Keratinocyte (primary cell): ENCODE results near the gene SMPD4. TPM values are rescaled to one million over a fixed set of nuclear protein-coding genes. Genes with fewer than 3 reads are reported as not detected.
"Not testable (repeated sequence)": the region's sequence is repeated elsewhere in the genome, so short reads cannot be mapped to it uniquely, and the experiment has no call there.

Experiments
- DNase-seq: peaks from one replicate; pipeline ENCODE4 v3.0.0-alpha.2; 2011; ENCODE audit warnings: low read depth, missing footprints, low spot score
- FAIRE-seq: peaks from 2 replicates; lab custom pipeline; 2011; peaks lifted over from hg19 to GRCh38; lab: Jason Lieb, UNC
- H2AFZ ChIP-seq: 2 replicates; pipeline ENCODE4 v1.6.0; 2012; ENCODE audit warnings: low read length, control low read depth, inconsistent platforms; ENCODE audit not compliant: control insufficient read depth
- H3K27ac ChIP-seq: 2 replicates; pipeline ENCODE4 v1.5.1; 2011; ENCODE audit warnings: low read length; ENCODE audit not compliant: control insufficient read depth, insufficient read depth
- H3K27me3 ChIP-seq: 3 replicates; pipeline ENCODE4 v1.6.0; 2011; ENCODE audit warnings: low read length; ENCODE audit not compliant: control insufficient read depth, insufficient read depth; ENCODE audit errors: extremely low read depth
- H3K36me3 ChIP-seq, 2 experiments: 2 replicates in 1 of 2; 3 replicates in 1 of 2; pipeline ENCODE4 v1.5.1; 2011; ENCODE audit warnings: low read length in 2 of 2, mild to moderate bottlenecking in 1 of 2; ENCODE audit not compliant: control insufficient read depth in 2 of 2, insufficient read depth in 2 of 2; ENCODE audit errors: extremely low read depth in 1 of 2
- H3K4me1 ChIP-seq: 3 replicates; pipeline ENCODE4 v1.5.1; 2011; ENCODE audit warnings: low read length; ENCODE audit not compliant: control insufficient read depth, insufficient read depth; ENCODE audit errors: extremely low read depth
- H3K4me2 ChIP-seq: 3 replicates; pipeline ENCODE4 v1.6.0; 2011; ENCODE audit warnings: low read depth, low read length; ENCODE audit not compliant: control insufficient read depth, insufficient read depth; ENCODE audit errors: extremely low read depth
- H3K4me3 ChIP-seq, 3 experiments: fragments of 200-600 bp in 1 of 3; sonication (generic) in 1 of 3; 2 replicates in 2 of 3; 3 replicates in 1 of 3; pipeline ENCODE4 v1.5.1; 2011 to 2016; ENCODE audit warnings: low read length in 3 of 3, mild to moderate bottlenecking in 3 of 3, control low read depth in 2 of 3, inconsistent platforms in 1 of 3, low read depth in 1 of 3, mixed read lengths in 1 of 3, mixed run types in 1 of 3, moderate library complexity in 1 of 3; ENCODE audit not compliant: control insufficient read depth in 2 of 3, insufficient read depth in 2 of 3; ENCODE audit errors: extremely low read depth in 1 of 3
- H3K79me2 ChIP-seq: 2 replicates; pipeline ENCODE4 v1.6.0; 2012; ENCODE audit warnings: low read length; ENCODE audit not compliant: control insufficient read depth, insufficient read depth
- H3K9ac ChIP-seq: 3 replicates; pipeline ENCODE4 v1.6.0; 2011; ENCODE audit warnings: low read length; ENCODE audit not compliant: control insufficient read depth, insufficient read depth; ENCODE audit errors: extremely low read depth
- H3K9me1 ChIP-seq: 3 replicates; pipeline ENCODE4 v1.6.0; 2011; ENCODE audit warnings: low read length; ENCODE audit not compliant: control insufficient read depth, insufficient read depth; ENCODE audit errors: extremely low read depth
- H3K9me3 ChIP-seq: 2 replicates; pipeline ENCODE4 v1.5.1; 2012; ENCODE audit warnings: low read depth, low read length; ENCODE audit not compliant: control insufficient read depth
- H4K20me1 ChIP-seq: 3 replicates; pipeline ENCODE4 v1.6.0; 2011; ENCODE audit warnings: low read length; ENCODE audit not compliant: control insufficient read depth, insufficient read depth; ENCODE audit errors: extremely low read depth
- EZH2 ChIP-seq: IDR thresholded peaks from one replicate; pipeline ENCODE4 v1.6.1; 2012; ENCODE audit warnings: inconsistent platforms, mild to moderate bottlenecking, low read length, moderate library complexity
- dilution Hi-C: fragments of 300-500 bp; cut with MboI; formaldehyde crosslinking; loops from one replicate; pipeline ENCODE4 v1.7.0; 2020; ENCODE audit warnings: low sequenced_read_pairs; ENCODE audit not compliant: extremely low pct_ligation_motif_present
- polyA plus RNA-seq, 5 experiments: library from polyadenylated mRNA; depleted of rRNA in 3 of 5; stranded (reverse) in 3 of 5; stranded (forward) in 1 of 5; unstranded in 1 of 5; fragments of >200 nt; gene quantifications; 1 replicate in 1 of 5; 2 replicates in 3 of 5; 3 replicates in 1 of 5; pipeline versions ENCODE4 v1.2.1 to v1.2.3, GENCODE V29; 2011 to 2012; ENCODE audit warnings: missing spikeins in 2 of 5, low read depth in 1 of 5, low replicate concordance in 1 of 5
- TF ChIP-seq, protein P1 (sequence below), 3 experiments: IDR thresholded peaks in 1 of 3; conservative IDR thresholded peaks in 1 of 3; optimal IDR thresholded peaks in 1 of 3; 2 replicates in 2 of 3; 3 replicates in 1 of 3; pipeline versions ENCODE3 to v1.5.1; 2011; ENCODE audit warnings: low read length in 3 of 3, mild to moderate bottlenecking in 3 of 3, moderate library complexity in 2 of 3, control low read depth in 1 of 3, inconsistent platforms in 1 of 3; ENCODE audit not compliant: insufficient read depth in 2 of 3; ENCODE audit errors: extremely low read depth in 1 of 3

The SMPD4 gene
- polyA plus RNA-seq, 1 donor (not counting 4 experiments of a cell fraction or from before 2014, with no cell fraction given): 23.8 TPM

DNA sequence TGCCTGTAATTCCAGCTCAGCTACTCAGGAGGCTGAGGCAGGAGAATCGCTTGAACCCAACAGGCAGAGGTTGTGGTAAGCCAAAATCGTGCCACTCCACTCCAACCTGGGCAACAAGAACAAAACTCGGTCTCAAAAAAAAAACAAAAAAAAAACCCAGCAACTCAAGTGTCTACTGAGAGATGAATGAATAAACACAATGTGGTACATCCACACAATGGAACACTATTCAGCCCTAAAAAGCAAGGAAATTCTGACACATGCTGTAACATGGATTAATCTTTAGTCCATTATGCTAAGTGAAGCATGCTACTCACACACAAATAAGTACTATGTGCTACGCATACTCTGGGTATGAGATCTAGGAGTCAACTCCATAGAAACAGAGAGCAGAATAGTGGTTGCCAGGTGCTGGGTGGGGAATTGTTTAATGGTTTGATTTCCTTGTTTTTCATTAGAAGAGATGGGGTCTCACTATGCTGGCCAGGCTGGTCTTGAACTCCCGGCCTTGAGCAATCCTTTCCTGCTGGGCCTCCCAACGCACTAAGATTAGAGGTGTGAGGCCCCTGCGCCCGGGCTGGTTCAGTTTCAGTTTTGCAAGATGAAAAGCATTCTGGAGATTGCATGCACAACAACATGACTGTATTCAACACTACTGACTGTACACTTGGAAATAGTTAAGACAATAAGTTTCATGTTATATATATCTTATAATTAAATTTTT, 15.9 kb downstream of the SMPD4 start:
- dilution Hi-C loops: no loop called here
- Histone ChIP-seq H3K9me3 (no peaks in the 10 kb centered on the region), H4K20me1 (no peaks in the 10 kb centered on the region), H3K4me2 (no peak overlapping the region), H3K27me3 (no peaks in the 10 kb centered on the region), H3K79me2 (no peaks in the 10 kb centered on the region), H3K9ac (no peak overlapping the region), H2AFZ (no peak overlapping the region), H3K4me1 (no peaks in the 10 kb centered on the region), H3K9me1 (no peaks in the 10 kb centered on the region), H3K27ac (no peak overlapping the region), H3K4me3 (no peak overlapping the region), H3K36me3 (peaks cover 9 to 19% of the 10 kb centered on the region in 2 experiments)
- DNase-seq (no peak), FAIRE-seq (no peak)
- TF ChIP-seq, protein P1, sequence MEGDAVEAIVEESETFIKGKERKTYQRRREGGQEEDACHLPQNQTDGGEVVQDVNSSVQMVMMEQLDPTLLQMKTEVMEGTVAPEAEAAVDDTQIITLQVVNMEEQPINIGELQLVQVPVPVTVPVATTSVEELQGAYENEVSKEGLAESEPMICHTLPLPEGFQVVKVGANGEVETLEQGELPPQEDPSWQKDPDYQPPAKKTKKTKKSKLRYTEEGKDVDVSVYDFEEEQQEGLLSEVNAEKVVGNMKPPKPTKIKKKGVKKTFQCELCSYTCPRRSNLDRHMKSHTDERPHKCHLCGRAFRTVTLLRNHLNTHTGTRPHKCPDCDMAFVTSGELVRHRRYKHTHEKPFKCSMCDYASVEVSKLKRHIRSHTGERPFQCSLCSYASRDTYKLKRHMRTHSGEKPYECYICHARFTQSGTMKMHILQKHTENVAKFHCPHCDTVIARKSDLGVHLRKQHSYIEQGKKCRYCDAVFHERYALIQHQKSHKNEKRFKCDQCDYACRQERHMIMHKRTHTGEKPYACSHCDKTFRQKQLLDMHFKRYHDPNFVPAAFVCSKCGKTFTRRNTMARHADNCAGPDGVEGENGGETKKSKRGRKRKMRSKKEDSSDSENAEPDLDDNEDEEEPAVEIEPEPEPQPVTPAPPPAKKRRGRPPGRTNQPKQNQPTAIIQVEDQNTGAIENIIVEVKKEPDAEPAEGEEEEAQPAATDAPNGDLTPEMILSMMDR (optimal IDR thresholded peaks at IDR 0.05 in 1 of 3, IDR thresholded peaks at IDR 0.05 in 1 of 3, conservative IDR thresholded peaks at IDR 0.05 in 1 of 3; ENCODE audit: extremely low read depth in 1 of 3, insufficient read depth in 2 of 3, low read length in 3 of 3): no peak
- TF ChIP-seq EZH2: no peak

DNA sequence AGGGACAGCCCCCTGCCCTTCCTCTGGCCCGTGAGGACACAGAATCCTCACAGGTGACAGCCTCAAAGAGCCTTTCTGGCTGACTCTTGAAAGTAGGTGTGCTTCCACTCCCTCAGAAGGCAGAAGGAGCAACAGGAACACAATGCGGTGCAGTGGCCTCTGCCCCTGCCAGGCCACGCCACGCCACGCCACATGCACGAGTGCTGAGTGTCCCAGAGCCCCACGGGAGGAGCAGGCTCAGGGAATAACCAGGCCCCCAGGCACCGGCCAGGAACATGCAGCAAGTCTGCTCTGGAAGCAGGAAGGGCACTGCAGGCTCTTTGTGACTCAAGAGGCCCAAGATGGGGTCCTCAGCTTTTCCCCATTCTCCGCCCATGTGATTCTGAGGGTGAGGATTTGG, 18.4 kb downstream of the SMPD4 start:
- Histone ChIP-seq H3K9me3 (no peaks in the 10 kb centered on the region), H3K9ac (no peak overlapping the region), H3K4me3 (no peak overlapping the region), H3K9me1 (no peaks in the 10 kb centered on the region), H2AFZ (no peak overlapping the region), H4K20me1 (no peaks in the 10 kb centered on the region), H3K4me2 (no peak overlapping the region), H3K79me2 (no peaks in the 10 kb centered on the region), H3K27ac (no peak overlapping the region), H3K36me3 (peaks cover 9 to 19% of the 10 kb centered on the region in 2 experiments), H3K4me1 (no peaks in the 10 kb centered on the region), H3K27me3 (no peaks in the 10 kb centered on the region)
- dilution Hi-C loops: no loop called here
- no peak for TF ChIP-seq EZH2
- TF ChIP-seq, protein P1 (optimal IDR thresholded peaks at IDR 0.05 in 1 of 3, IDR thresholded peaks at IDR 0.05 in 1 of 3, conservative IDR thresholded peaks at IDR 0.05 in 1 of 3; ENCODE audit: extremely low read depth in 1 of 3, insufficient read depth in 2 of 3, low read length in 3 of 3): no peak
- FAIRE-seq (no peak), DNase-seq (no peak)

GRCh38 chr2:130162486-130162885, 18.9 kb downstream of the SMPD4 start:
- H3K9me3 ChIP-seq, DNase-seq, H3K9ac ChIP-seq, FAIRE-seq, H3K4me2 ChIP-seq, H3K79me2 ChIP-seq, dilution Hi-C loops, H3K27me3 ChIP-seq, H3K27ac ChIP-seq, H2AFZ ChIP-seq, H3K4me1 ChIP-seq, H3K9me1 ChIP-seq, H4K20me1 ChIP-seq, H3K4me3 ChIP-seq: not testable (repeated sequence)
- H3K36me3 ChIP-seq: peaks cover 5 to 16% of the 10 kb centered on the region in 2 experiments
